DOHH2 (cell line): ENCODE data around the gene NTNG2.

Source experiments
- H3F3A ChIP-seq: fragments of 200-600 bp; sonication (generic), shearing (Covaris generic); 2 replicates; pipeline ENCODE4 v1.6.0; 2016; ENCODE audit warnings: antibody characterized with exemption, mild to moderate bottlenecking; ENCODE audit not compliant: control insufficient read depth, insufficient read depth
- H3K27ac ChIP-seq: fragments of 200-600 bp; sonication (generic); 2 replicates; pipeline ENCODE4 v1.5.1; 2014; ENCODE audit warnings: low read depth, mild to moderate bottlenecking, low read length, moderate library complexity
- H3K27me3 ChIP-seq: fragments of 200-600 bp; sonication (generic); 2 replicates; pipeline ENCODE4 v1.6.1; 2014; ENCODE audit warnings: mild to moderate bottlenecking, low read length, mixed read lengths; ENCODE audit not compliant: control insufficient read depth
- H3K36me3 ChIP-seq: fragments of 200-600 bp; sonication (generic); 2 replicates; pipeline ENCODE4 v1.6.1; 2014; ENCODE audit warnings: mild to moderate bottlenecking, low read length, moderate library complexity, mixed read lengths; ENCODE audit not compliant: control insufficient read depth
- H3K4me1 ChIP-seq: fragments of 200-600 bp; sonication (generic); 2 replicates; pipeline ENCODE4 v1.6.1; 2014; ENCODE audit warnings: mild to moderate bottlenecking, low read length, mixed read lengths; ENCODE audit not compliant: control insufficient read depth
- H3K4me2 ChIP-seq: fragments of 200-600 bp; sonication (generic); 2 replicates; pipeline ENCODE4 v1.6.0; 2014; ENCODE audit warnings: mild to moderate bottlenecking, low read length, moderate library complexity
- H3K4me3 ChIP-seq: fragments of 200-600 bp; sonication (generic); 2 replicates; pipeline ENCODE4 v1.5.1; 2014; ENCODE audit warnings: mild to moderate bottlenecking, low read length, mixed read lengths
- H3K79me2 ChIP-seq: fragments of 200-600 bp; sonication (generic); 2 replicates; pipeline ENCODE4 v1.6.1; 2014; ENCODE audit warnings: mild to moderate bottlenecking, low read length, mixed read lengths; ENCODE audit not compliant: control insufficient read depth
- H3K9me2 ChIP-seq: fragments of 200-600 bp; sonication (generic); replicated peaks from 2 replicates; pipeline ENCODE4 v1.6.1; 2014; ENCODE audit warnings: mild to moderate bottlenecking, low read length, mixed read lengths; ENCODE audit not compliant: control insufficient read depth
- H3K9me3 ChIP-seq: fragments of 200-600 bp; sonication (generic); 2 replicates; pipeline ENCODE4 v1.6.1; 2014; ENCODE audit warnings: antibody characterized with exemption, low read length, mixed read lengths; ENCODE audit not compliant: control insufficient read depth, insufficient read depth
- H4K20me1 ChIP-seq: fragments of 200-600 bp; sonication (generic); 2 replicates; pipeline ENCODE4 v1.6.0; 2014; ENCODE audit warnings: low read depth, mild to moderate bottlenecking, antibody characterized with exemption, low read length, moderate library complexity; ENCODE audit not compliant: control insufficient read depth, insufficient read depth
- EZH2phosphoT487 ChIP-seq: fragments of 200-600 bp; sonication (generic); IDR thresholded peaks from 2 replicates; pipeline ENCODE4 v1.6.1; 2017; ENCODE audit warnings: borderline replicate concordance, mild to moderate bottlenecking, antibody characterized with exemption, low read length, moderate library complexity, mixed read lengths
- TF ChIP-seq, protein P1 (sequence below): fragments of 200-600 bp; sonication (generic); IDR thresholded peaks from one replicate; pipeline ENCODE4 v1.5.1; 2014; ENCODE audit warnings: antibody characterized with exemption, mild to moderate bottlenecking, low read depth, low read length; ENCODE audit not compliant: poor library complexity, severe bottlenecking

NTNG2 gene

DNA sequence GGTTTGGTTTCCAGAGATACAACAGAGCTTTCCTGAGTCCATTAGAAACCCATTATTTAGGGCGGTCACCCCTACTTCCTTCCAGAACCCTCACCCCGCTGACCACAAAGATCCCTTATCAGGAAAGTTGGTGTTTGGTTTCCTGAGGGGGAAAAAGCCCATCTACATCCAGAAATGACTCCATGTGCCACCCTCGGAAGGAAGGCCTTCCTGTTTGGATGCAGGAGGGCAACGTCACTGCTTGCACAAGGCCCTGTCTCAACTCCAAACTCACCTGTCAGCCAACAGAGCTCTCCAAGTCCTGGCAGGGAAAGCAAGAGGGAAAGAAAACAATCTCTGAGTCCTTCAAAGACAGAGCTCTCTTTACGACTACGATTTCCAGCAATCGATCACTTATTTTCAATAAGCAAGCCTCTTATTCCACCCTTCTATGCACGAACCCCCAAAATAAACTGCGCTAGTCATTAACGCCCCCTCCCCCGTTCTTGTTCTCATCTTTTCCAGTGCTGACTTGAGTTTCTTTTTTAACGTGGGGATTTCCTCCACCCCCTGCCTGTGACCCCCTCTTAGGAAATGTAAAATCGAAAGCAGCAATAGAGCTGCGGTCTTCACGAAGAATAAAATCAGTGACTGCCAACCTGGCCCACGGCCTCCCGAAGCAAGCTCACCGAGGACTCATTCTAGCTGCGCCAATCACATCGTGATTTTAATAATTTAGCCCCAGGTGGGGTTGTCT, 35.7 kb upstream of the NTNG2 start:
- no peaks in the 10 kb centered on the region for H3K79me2 ChIP-seq
- no peaks in the 10 kb centered on the region for H3K36me3 ChIP-seq
- TF ChIP-seq, protein P1, sequence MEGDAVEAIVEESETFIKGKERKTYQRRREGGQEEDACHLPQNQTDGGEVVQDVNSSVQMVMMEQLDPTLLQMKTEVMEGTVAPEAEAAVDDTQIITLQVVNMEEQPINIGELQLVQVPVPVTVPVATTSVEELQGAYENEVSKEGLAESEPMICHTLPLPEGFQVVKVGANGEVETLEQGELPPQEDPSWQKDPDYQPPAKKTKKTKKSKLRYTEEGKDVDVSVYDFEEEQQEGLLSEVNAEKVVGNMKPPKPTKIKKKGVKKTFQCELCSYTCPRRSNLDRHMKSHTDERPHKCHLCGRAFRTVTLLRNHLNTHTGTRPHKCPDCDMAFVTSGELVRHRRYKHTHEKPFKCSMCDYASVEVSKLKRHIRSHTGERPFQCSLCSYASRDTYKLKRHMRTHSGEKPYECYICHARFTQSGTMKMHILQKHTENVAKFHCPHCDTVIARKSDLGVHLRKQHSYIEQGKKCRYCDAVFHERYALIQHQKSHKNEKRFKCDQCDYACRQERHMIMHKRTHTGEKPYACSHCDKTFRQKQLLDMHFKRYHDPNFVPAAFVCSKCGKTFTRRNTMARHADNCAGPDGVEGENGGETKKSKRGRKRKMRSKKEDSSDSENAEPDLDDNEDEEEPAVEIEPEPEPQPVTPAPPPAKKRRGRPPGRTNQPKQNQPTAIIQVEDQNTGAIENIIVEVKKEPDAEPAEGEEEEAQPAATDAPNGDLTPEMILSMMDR, result no peak
- TF ChIP-seq EZH2phosphoT487, result no peak
- no peak overlapping the region for H3K4me2 ChIP-seq
- H3K9me2 ChIP-seq, result no peaks in the 10 kb centered on the region
- no peak overlapping the region for H3K27ac ChIP-seq
- no peaks in the 10 kb centered on the region for H4K20me1 ChIP-seq
- H3K4me3 ChIP-seq, result no peak overlapping the region
- peaks cover 58% of the 10 kb centered on the region for H3K27me3 ChIP-seq
- H3K4me1 ChIP-seq, result no peaks in the 10 kb centered on the region
- no peaks in the 10 kb centered on the region for H3K9me3 ChIP-seq
- no peaks in the 10 kb centered on the region for H3F3A ChIP-seq

DNA sequence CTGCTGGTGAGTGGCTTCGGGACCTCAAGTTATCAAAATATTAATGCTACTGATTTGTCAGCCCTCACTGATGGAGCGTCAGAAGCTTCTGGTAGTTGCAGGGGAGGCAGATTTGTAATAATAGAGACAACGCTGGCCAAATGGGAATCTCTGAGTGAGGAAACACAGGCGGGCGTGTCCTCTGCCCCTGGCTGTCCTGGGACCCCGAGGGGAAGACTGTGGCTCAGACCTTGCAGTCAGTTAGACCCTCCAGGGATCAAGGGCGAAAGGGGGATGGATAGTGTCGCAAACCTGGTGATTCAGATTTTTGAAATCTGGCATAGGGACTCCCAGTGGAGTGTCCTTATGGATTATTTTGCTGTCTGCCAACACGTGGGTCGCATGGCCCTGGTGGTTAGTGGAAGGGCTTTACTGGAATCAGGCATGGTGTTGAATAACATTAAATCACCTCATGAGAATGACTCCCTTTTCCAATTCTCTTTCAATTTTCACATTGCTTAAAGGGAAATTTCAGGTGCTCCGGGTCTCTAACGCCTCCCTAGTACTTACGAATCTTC, 35.1 kb upstream of the NTNG2 start:
- H3K27me3 ChIP-seq, result peaks cover 53% of the 10 kb centered on the region
- no peak overlapping the region for H3K4me3 ChIP-seq
- no peak for TF ChIP-seq EZH2phosphoT487
- TF ChIP-seq, protein P1, result no peak
- H3K27ac ChIP-seq, result no peak overlapping the region
- H3K4me1 ChIP-seq, result no peaks in the 10 kb centered on the region
- no peaks in the 10 kb centered on the region for H3K36me3 ChIP-seq
- H3F3A ChIP-seq, result no peaks in the 10 kb centered on the region
- H3K4me2 ChIP-seq, result no peak overlapping the region
- H3K79me2 ChIP-seq, result no peaks in the 10 kb centered on the region
- H3K9me3 ChIP-seq, result no peaks in the 10 kb centered on the region
- no peaks in the 10 kb centered on the region for H3K9me2 ChIP-seq
- no peaks in the 10 kb centered on the region for H4K20me1 ChIP-seq

DNA sequence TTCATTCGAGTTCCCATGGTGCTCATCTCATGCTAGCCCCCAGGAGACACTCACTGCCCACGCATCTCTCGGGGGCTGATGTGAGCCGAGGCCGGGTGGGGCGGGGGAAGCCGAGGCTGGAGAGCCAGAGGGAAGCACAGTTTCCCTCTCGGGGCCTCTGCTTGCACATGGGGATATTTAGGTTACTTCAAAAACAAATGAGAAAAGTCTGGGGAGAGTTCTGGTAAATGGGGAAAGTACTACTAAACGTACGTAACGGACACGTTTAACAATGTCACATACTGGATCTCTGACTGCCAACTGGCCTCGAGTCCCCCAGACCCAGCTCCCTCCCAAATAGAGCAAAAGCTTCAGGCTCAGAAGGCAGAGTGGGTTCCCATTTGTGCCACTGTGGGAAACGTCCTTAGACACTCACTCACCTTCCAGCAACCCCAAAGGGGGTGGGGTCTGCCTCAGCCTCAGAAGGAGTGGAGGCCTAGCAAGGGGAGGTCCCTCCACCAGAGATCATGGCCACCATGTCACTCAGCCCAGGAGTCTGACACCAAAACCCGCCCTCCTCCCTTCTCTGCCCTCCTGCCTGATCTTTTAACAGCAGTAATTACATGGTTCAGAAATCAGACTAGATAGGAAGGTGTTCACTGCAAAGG, 33.8 kb upstream of the NTNG2 start:
- Histone ChIP-seq H3K4me3 (no peak overlapping the region), H3K9me3 (no peaks in the 10 kb centered on the region), H3K4me2 (no peak overlapping the region), H3K27ac (no peak overlapping the region), H3K27me3 (peaks cover 43% of the 10 kb centered on the region), H3K4me1 (no peaks in the 10 kb centered on the region), H3F3A (no peaks in the 10 kb centered on the region), H3K9me2 (no peaks in the 10 kb centered on the region), H3K36me3 (no peaks in the 10 kb centered on the region), H4K20me1 (no peaks in the 10 kb centered on the region), H3K79me2 (no peaks in the 10 kb centered on the region)
- TF ChIP-seq, protein P1, result no peak
- TF ChIP-seq EZH2phosphoT487, result no peak
